ENCODE data around the gene PARD3B.

Gene PARD3B

DNA sequence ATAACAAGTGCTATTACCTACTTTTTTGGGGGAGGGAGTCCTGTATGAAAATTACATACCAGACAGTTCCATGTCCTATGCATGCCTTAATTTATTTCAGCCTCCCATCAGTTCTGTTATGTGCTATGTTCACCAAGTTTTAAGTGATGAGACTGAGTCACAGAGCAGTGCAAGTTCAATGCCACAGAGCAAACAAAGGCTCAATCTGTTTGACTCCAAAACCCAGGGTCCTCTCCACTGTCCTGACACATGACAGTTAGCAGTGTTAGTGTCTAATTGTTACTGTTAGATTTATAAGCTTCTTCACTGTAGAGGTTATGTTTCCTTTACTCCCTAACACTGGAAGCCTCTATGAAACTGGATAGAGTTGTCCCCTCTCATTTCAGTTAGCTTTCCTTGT is 498.0 kb downstream of the PARD3B start:
- Histone ChIP-seq H3K4me3 (no peak overlapping the region), H3K27ac (no peak overlapping the region)
- DNase-seq (ENCODE audit: low spot score), result no peak
- no peak for TF ChIP-seq CTCF (IDR thresholded peaks at IDR 0.05)

DNA sequence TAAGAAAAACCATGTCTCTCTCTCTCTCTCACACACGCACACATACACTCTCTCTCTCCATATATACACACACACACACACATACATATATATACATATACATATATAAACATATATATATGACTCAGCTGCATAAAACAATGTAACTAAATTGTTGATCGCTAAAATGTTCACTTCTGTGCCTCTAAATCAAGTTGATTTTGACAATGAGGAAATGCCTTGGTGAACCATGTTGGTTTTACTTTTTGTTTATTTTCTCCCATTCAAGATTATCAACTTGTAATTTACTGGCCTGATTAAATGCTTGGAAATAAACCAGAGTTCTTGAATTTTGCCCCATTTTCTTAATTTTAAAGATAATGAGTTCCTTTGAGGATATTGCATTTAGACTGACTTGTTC is 500.4 kb downstream of the PARD3B start:
- H3K4me3 ChIP-seq, result no peak overlapping the region
- DNase-seq (ENCODE audit: low spot score), result no peak
- no peak for TF ChIP-seq CTCF (IDR thresholded peaks at IDR 0.05)
- no peak overlapping the region for H3K27ac ChIP-seq

DNA sequence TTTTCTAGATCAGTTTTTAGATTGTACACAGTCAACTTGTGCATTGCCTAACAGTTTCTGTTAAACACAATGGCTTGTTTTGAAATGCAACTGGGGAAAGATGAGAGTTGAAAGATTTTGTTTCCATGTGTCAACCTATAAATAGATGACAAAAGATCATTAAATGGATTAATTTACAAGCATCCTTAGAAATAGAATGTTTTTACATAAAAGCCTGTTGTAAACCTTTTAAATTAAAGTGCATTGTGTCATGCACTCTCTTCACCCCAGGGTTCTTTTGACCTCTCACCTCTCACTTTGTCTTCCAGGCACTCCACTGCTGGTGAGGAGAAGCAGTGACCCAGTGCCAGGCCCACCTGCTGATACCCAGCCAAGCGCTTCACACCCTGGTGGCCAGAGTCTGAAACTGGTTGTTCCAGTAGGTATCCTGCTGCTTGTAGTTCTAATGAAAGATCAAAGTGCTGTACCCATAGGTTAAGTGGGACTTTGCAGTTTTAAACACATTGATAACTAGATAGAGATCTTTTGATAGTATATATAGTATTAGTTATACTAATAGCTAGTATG is 502.1 kb downstream of the PARD3B start:
- TF ChIP-seq CTCF (IDR thresholded peaks at IDR 0.05), result no peak
- no peak for DNase-seq (ENCODE audit: low spot score)
- Histone ChIP-seq H3K27ac (no peak overlapping the region), H3K4me3 (no peak overlapping the region)

DNA sequence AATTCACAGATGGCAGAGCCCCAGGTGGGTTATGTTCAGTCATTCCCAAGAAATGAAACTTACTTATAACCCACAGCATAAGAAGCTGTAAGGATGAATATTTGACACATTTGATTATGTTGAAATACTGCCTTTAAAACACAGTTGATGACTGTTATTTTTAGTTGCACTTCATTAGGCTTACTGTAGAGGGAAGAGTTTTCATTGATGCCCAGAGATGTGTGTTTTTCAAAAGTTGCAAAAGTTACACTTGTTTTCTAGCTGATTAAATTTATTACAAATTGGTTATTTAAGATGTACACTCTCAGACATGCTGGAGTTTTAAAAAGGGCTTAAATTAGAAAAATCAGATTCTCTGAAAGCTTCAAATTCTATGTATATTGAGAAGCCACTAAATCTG is 506.1 kb downstream of the PARD3B start:
- Histone ChIP-seq H3K27ac (no peak overlapping the region), H3K4me3 (no peak overlapping the region)
- DNase-seq (ENCODE audit: low spot score), result no peak
- TF ChIP-seq CTCF (IDR thresholded peaks at IDR 0.05), result no peak

DNA sequence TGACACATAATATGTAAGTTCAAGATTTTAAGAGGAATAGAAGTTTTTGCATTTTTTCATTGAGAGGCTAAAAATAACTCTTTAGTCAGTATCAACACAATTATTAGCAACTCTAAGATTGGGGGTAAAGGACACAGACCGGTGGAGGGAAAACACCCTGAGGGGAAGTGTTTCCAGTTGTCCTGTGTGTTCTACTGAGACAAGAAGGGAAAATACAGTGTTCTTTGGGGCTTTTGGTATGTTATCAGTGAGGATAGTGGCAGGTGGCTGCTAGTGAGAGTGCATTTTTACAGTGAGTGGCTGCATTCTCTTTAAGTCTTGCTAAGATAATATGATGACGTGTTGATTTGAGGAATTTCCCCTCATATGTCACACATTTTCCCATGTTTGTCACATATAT is 507.5 kb downstream of the PARD3B start:
- no peak overlapping the region for H3K4me3 ChIP-seq
- TF ChIP-seq CTCF (IDR thresholded peaks at IDR 0.05), result no peak
- no peak overlapping the region for H3K27ac ChIP-seq
- DNase-seq (ENCODE audit: low spot score), result no peak

DNA sequence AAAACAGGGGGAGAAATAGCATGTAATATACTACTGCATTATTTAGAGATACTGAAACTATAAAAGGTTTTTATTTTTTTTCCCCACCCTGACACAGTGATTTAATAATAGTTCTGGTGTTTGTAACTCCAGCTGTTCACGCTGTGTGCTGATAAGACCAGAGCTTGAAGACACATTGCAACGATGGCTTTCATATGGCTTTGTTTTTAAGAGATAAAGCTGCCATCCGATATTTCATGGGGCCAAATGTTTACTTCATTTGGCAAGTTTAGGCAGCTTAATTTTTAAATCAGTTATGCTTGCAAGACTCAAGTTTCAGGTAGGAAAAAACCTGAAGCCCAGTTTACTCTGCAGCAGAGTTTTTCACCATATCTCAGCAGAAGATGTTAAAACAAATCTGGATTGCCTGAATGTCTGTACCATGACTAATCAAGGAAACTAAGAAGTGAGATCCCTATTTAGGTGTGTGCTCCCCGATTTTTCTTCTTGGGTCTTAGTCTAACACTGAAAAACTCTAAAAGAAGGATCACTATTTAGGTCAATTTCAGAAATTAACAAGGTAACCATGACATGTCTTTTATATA is 508.6 kb downstream of the PARD3B start:
- TF ChIP-seq CTCF (IDR thresholded peaks at IDR 0.05), result no peak
- H3K4me3 ChIP-seq, result no peak overlapping the region
- no peak overlapping the region for H3K27ac ChIP-seq
- DNase-seq (ENCODE audit: low spot score), result no peak

- no peak for DNase-seq (ENCODE audit: low spot score)
- no peak for TF ChIP-seq CTCF (IDR thresholded peaks at IDR 0.05)
- Histone ChIP-seq H3K27ac (no peak overlapping the region), H3K4me3 (no peak overlapping the region)
These were observed 509.5 kb downstream of the PARD3B start for GRCh38 chr2:205054789-205055188.
